ENCODE data around the gene LSG1.

Gene LSG1

DNA sequence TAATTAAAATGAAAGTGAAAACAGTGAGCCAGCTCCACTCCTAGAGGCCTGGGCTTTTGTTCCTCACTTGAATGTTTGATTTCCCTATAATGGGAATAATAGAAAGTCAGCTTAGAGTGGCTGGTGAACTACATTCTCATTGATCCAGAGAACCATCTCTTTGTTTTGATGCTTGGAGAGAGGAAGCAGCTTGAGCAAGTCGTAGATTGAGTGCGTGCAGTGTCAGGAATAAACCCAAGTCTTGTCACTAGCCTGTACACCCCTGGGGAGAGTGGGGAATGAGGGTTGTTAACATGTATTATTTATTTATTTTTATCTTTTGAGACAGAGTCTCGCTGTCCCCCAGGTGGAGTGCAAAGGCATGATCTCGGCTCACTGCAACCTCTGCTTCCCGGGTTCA lies 885 bp upstream of the LSG1 start:
- Histone ChIP-seq H3K27me3 (ENCODE audit: insufficient read depth, low read length) (peaks cover 32% of the 10 kb centered on the region), H3K9ac (ENCODE audit: low read depth, low read length) (peak overlapping the region; percentile 99; the same call in 1 of the 2 replicates), H3K27ac (ENCODE audit: low read length) (no peak overlapping the region), H3K9me3 (ENCODE audit: insufficient read depth, low read depth, low read length) (no peaks in the 10 kb centered on the region), H3K4me3 (ENCODE audit: low read length) (peak overlapping the region; percentile 88), H3K4me1 (ENCODE audit: insufficient read depth, low read length) (peaks cover 5% of the 10 kb centered on the region; the same call in 1 of the 2 replicates), H3K36me3 (ENCODE audit: insufficient read depth, low read depth, low read length) (peaks cover 22% of the 10 kb centered on the region)

DNA sequence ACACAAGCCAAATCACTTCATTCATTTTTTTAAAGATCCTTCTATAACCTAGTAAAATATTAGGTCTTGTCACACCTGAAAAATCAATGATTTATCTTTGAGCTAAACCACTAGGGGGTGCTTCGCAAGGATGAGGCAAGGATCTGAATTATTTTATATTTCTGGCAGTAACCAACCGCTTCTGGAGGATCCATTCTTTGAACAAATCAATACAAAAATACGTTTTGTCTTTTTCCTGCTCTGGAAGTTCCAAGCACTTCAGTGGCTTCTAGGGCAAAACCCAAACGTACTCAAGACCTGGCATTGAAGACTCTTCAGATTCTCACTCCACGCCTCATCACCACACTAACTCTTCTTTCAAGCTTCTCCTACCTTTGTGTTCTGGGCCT lies 486 bp downstream of the LSG1 start:
- H3K27me3 ChIP-seq (ENCODE audit: insufficient read depth, low read length): peaks cover 21% of the 10 kb centered on the region
- peaks cover 27% of the 10 kb centered on the region for H3K36me3 ChIP-seq (ENCODE audit: insufficient read depth, low read depth, low read length)
- H3K9ac ChIP-seq (ENCODE audit: low read depth, low read length): peak overlapping the region; percentile 99
- peak overlapping the region; percentile 88 for H3K4me3 ChIP-seq (ENCODE audit: low read length)
- H3K27ac ChIP-seq (ENCODE audit: low read length): peak overlapping the region; percentile 89
- no peaks in the 10 kb centered on the region for H3K9me3 ChIP-seq (ENCODE audit: insufficient read depth, low read depth, low read length)
- H3K4me1 ChIP-seq (ENCODE audit: insufficient read depth, low read length): peaks cover 5% of the 10 kb centered on the region; the same call in 1 of the 2 replicates

DNA sequence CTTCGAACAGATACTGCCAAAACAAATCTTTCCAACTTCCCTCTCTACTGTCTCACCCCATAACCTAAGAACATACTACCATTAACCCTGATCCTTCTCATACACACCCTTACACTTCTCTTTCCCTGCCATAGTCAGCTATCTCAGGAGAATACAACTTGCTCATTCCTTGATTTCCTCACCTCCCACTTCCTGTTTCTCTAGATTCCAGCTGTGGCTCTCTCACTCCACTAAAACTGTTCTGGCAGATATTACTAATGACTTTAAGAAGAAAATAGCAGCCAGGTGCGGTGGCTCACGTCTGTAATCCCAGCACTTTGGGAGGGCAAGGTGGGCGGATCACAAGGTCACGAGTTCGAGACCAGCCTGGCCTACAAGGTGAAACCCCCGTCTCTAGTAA lies 4.6 kb downstream of the LSG1 start:
- peaks cover 60% of the 10 kb centered on the region for H3K36me3 ChIP-seq (ENCODE audit: insufficient read depth, low read depth, low read length)
- no peak overlapping the region for H3K4me3 ChIP-seq (ENCODE audit: low read length)
- H3K9me3 ChIP-seq (ENCODE audit: insufficient read depth, low read depth, low read length): no peaks in the 10 kb centered on the region
- no peaks in the 10 kb centered on the region for H3K27me3 ChIP-seq (ENCODE audit: insufficient read depth, low read length)
- no peak overlapping the region for H3K9ac ChIP-seq (ENCODE audit: low read depth, low read length)
- no peak overlapping the region for H3K27ac ChIP-seq (ENCODE audit: low read length)
- H3K4me1 ChIP-seq (ENCODE audit: insufficient read depth, low read length): peaks cover 5% of the 10 kb centered on the region; the same call in 1 of the 2 replicates

DNA sequence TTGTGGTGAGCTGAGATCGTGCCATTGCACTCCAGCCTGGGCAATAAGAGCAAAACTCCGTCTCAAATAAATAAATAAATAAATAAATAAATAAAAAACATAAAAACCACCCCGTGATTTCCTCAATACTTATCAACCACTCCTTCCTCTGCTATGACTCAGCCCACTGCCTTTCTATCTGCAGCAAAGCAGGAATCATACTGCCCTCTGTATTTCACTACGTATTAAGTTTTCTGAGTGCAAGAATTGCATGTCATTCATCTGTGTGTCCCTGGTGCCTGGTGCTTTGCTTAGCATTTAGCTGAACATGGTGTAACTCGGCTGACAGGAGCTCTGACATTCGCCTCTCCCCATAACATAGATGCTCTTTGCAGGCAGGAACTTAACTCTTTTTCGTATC lies 7.1 kb downstream of the LSG1 start:
- no peak overlapping the region for H3K27ac ChIP-seq (ENCODE audit: low read length)
- peaks cover 81% of the 10 kb centered on the region for H3K36me3 ChIP-seq (ENCODE audit: insufficient read depth, low read depth, low read length)
- no peak overlapping the region for H3K4me3 ChIP-seq (ENCODE audit: low read length)
- H3K4me1 ChIP-seq (ENCODE audit: insufficient read depth, low read length): no peaks in the 10 kb centered on the region
- no peak overlapping the region for H3K9ac ChIP-seq (ENCODE audit: low read depth, low read length)
- H3K9me3 ChIP-seq (ENCODE audit: insufficient read depth, low read depth, low read length): no peaks in the 10 kb centered on the region
- no peaks in the 10 kb centered on the region for H3K27me3 ChIP-seq (ENCODE audit: insufficient read depth, low read length)

DNA sequence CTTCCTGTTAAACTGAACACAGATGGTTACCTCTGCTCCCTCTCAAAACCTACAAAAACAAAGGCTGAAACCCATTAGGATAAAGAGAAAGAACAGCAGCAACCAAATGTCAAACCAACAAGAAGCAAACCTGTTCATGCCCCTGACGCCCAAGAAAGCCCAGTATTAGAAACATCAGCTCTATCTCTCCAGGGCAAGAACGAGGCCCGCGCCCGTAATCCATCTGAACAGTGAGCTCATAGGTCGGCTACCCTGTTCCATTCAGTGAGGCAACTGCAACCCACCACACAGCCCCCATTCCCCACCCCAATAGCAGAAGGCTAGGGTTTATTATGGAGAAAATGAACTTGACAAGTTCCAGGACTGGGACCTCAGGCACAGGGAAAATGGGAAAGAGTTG lies 10.0 kb downstream of the LSG1 start:
- H3K27me3 ChIP-seq (ENCODE audit: insufficient read depth, low read length): no peaks in the 10 kb centered on the region
- H3K4me1 ChIP-seq (ENCODE audit: insufficient read depth, low read length): no peaks in the 10 kb centered on the region
- H3K36me3 ChIP-seq (ENCODE audit: insufficient read depth, low read depth, low read length): peaks cover 90% of the 10 kb centered on the region
- H3K9me3 ChIP-seq (ENCODE audit: insufficient read depth, low read depth, low read length): no peaks in the 10 kb centered on the region
- H3K4me3 ChIP-seq (ENCODE audit: low read length): no peak overlapping the region
- no peak overlapping the region for H3K27ac ChIP-seq (ENCODE audit: low read length)
- no peak overlapping the region for H3K9ac ChIP-seq (ENCODE audit: low read depth, low read length)

DNA sequence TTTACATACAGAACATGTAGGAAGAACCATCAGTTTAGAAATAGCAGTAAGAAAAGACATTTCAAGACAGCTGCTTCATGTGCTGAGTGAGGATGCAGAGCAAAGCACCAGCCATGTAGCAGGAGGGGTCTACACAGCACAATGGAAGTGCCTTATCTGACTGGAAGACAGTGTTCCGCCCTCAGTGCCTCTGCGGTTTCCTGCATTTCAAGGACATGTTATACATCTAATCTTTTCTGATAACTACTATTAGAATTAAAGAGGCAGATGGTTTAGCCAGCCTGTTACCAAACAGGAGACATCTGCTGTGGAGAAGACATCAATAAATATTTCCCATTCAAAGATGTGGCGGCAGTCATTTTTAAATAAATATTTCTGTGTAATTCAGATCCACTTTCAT lies 10.6 kb downstream of the LSG1 start:
- no peak overlapping the region for H3K27ac ChIP-seq (ENCODE audit: low read length)
- H3K27me3 ChIP-seq (ENCODE audit: insufficient read depth, low read length): no peaks in the 10 kb centered on the region
- no peaks in the 10 kb centered on the region for H3K4me1 ChIP-seq (ENCODE audit: insufficient read depth, low read length)
- no peak overlapping the region for H3K4me3 ChIP-seq (ENCODE audit: low read length)
- H3K36me3 ChIP-seq (ENCODE audit: insufficient read depth, low read depth, low read length): peaks cover 85% of the 10 kb centered on the region
- H3K9me3 ChIP-seq (ENCODE audit: insufficient read depth, low read depth, low read length): no peaks in the 10 kb centered on the region
- no peak overlapping the region for H3K9ac ChIP-seq (ENCODE audit: low read depth, low read length)

DNA sequence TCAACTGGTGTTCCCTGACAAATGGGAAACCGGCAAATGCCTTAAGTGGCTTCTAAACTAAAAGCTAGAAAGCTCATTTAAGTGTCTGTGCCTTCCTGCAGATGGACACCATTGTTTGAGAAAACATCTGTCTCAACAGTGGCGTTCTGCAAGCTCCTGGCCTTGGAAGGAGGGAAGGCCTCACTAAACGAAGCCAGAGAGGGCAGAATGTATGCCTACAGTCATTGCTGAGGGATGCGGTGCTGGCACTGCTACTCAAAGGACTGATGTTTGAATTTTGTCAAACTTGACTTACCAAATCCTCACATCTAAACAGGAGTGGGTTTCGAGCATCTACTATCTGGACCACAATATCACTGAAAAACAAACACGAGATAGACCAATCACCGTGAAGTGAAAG lies 12.2 kb downstream of the LSG1 start:
- H3K9me3 ChIP-seq (ENCODE audit: insufficient read depth, low read depth, low read length): no peaks in the 10 kb centered on the region
- no peaks in the 10 kb centered on the region for H3K27me3 ChIP-seq (ENCODE audit: insufficient read depth, low read length)
- no peaks in the 10 kb centered on the region for H3K4me1 ChIP-seq (ENCODE audit: insufficient read depth, low read length)
- H3K9ac ChIP-seq (ENCODE audit: low read depth, low read length): no peak overlapping the region
- H3K4me3 ChIP-seq (ENCODE audit: low read length): no peak overlapping the region
- H3K36me3 ChIP-seq (ENCODE audit: insufficient read depth, low read depth, low read length): peaks cover 76% of the 10 kb centered on the region
- no peak overlapping the region for H3K27ac ChIP-seq (ENCODE audit: low read length)

DNA sequence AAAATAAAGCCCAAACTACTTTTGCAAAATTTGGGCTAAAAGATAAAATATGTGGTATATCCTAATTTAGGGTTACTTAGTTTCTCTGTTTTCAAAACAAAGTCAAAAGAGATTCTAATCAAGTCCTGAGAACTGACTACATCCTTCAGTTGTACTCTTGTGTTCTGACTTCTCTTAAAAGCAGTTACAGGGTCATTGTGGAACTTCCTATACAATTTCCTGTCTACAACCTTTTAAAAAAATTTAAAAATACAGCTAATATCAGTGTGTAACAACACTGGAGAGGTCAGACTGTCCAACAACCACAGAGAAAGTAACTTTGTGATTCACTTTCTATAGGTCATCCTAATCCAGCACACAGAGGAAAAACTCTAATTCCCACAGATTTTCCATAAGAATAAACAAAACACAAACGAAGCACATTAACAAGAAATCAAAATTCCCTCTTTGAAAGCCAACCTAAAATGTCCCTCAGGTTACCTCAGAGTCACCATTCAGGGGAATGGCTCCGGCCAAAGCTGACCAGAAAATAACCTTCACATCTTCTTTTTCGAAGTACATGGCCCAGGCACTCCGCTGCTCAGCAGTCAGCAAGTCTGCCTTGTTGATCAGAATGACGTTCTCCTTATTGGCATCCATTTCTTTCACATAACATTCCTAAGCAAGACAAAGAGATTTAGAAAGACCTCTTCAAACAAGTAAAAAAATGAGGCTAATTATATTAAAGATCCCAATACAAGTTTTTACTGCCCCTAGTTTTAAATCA lies 13.3 kb downstream of the LSG1 start:
- Histone ChIP-seq H3K9me3 (ENCODE audit: insufficient read depth, low read depth, low read length) (no peaks in the 10 kb centered on the region), H3K27me3 (ENCODE audit: insufficient read depth, low read length) (no peaks in the 10 kb centered on the region), H3K9ac (ENCODE audit: low read depth, low read length) (no peak overlapping the region), H3K27ac (ENCODE audit: low read length) (no peak overlapping the region), H3K36me3 (ENCODE audit: insufficient read depth, low read depth, low read length) (peaks cover 75% of the 10 kb centered on the region), H3K4me1 (ENCODE audit: insufficient read depth, low read length) (no peaks in the 10 kb centered on the region), H3K4me3 (ENCODE audit: low read length) (no peak overlapping the region)

DNA sequence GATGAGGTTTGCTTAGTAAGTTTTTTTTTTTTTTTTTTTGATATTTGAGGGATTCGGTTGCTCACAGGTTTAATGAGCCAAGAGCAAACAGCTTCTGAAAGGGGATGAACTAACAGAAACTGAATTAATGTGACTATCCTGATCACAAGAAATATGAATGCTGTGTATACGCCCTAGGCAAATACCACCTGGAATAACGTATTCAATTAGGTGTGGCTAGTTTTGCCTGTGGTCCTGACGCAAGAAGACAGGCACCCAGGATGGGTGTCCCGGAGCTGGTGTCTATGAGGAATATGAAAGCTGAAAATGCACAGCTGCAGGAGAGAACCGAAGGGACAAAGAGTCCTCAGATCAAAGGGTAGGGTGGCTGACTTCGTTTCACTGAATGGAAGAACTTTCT lies 14.6 kb downstream of the LSG1 start:
- H3K36me3 ChIP-seq (ENCODE audit: insufficient read depth, low read depth, low read length): peaks cover 77% of the 10 kb centered on the region
- no peak overlapping the region for H3K27ac ChIP-seq (ENCODE audit: low read length)
- no peak overlapping the region for H3K9ac ChIP-seq (ENCODE audit: low read depth, low read length)

DNA sequence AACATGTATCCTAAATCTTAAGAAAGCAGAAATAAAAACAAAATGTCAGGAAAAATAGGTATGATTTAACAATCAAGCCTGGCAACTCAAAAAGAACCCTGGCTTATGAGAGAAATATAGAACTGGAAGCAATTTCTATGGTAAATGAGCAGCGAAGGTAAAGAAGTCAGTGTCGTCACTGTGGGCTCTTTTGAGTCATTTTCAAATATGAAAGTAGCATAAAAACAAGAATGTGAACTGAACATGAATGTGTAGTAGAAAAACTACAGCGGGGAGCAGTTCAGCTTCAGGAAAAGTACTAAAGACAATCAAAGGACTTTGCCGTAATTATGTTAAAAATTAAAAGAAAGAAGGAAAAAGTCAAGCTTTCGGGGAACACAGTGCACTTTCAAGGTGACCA lies 17.5 kb downstream of the LSG1 start:
- H3K36me3 ChIP-seq (ENCODE audit: insufficient read depth, low read depth, low read length): peaks cover 79% of the 10 kb centered on the region
- no peak overlapping the region for H3K27ac ChIP-seq (ENCODE audit: low read length)
- H3K4me3 ChIP-seq (ENCODE audit: low read length): no peak overlapping the region
- 0 out of 2 replicates have a peak, but pooled peaks cover 3% of the 10 kb centered on the region for H3K4me1 ChIP-seq (ENCODE audit: insufficient read depth, low read length)
- no peaks in the 10 kb centered on the region for H3K27me3 ChIP-seq (ENCODE audit: insufficient read depth, low read length)
- H3K9me3 ChIP-seq (ENCODE audit: insufficient read depth, low read depth, low read length): no peaks in the 10 kb centered on the region
- H3K9ac ChIP-seq (ENCODE audit: low read depth, low read length): no peak overlapping the region

More for the DNA sequence above, 14.6 kb downstream of the LSG1 start:
- Histone ChIP-seq H3K9me3 (ENCODE audit: insufficient read depth, low read depth, low read length) (no peaks in the 10 kb centered on the region), H3K27me3 (ENCODE audit: insufficient read depth, low read length) (no peaks in the 10 kb centered on the region), H3K4me3 (ENCODE audit: low read length) (no peak overlapping the region), H3K4me1 (ENCODE audit: insufficient read depth, low read length) (0 out of 2 replicates have a peak, but pooled peaks cover 3% of the 10 kb centered on the region)

DNA sequence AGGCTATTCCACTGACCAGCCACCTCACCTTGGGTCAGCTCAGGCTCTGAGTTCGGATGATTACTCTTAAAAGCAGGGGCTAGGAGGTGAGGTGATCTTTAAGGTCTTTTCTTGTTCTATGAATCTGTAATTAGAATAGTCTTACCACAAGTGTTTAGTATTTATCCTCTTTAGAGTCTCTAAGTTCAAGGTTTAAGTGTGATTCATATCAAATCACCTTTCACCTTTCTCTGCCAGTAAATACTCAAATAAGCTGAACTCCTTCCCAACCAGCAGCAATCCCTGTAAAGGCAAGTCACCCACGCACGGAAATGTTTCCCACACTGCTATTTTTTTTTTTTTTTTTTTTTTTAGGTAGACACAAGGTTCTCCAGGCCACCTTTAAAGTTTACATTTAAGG lies 24.2 kb downstream of the LSG1 start:
- peaks cover 95% of the 10 kb centered on the region for H3K36me3 ChIP-seq (ENCODE audit: insufficient read depth, low read depth, low read length)
- H3K9ac ChIP-seq (ENCODE audit: low read depth, low read length): no peak overlapping the region
- no peak overlapping the region for H3K27ac ChIP-seq (ENCODE audit: low read length)
- H3K4me1 ChIP-seq (ENCODE audit: insufficient read depth, low read length): no peaks in the 10 kb centered on the region
- H3K9me3 ChIP-seq (ENCODE audit: insufficient read depth, low read depth, low read length): no peaks in the 10 kb centered on the region
- H3K4me3 ChIP-seq (ENCODE audit: low read length): no peak overlapping the region
- H3K27me3 ChIP-seq (ENCODE audit: insufficient read depth, low read length): no peaks in the 10 kb centered on the region

DNA sequence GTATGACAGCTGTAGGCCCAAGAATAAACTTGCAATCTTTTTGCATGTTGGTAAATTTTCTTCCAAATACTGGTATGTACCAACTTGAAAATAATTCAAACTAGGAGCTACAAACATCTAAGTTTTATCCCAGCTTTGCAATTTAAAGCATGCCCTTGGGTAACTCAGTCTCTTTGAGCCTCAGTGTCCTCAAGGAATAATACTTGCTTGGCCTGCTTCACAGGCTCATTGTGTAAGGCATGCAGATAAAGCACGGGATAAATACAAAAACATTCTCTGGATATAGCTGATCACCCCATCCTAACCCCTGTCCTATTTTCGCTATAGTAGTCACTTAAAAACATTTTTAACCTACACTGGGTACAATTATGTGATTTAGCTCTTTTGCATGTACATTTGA lies 29.2 kb downstream of the LSG1 start:
- H3K27ac ChIP-seq (ENCODE audit: low read length): no peak overlapping the region
- H3K4me1 ChIP-seq (ENCODE audit: insufficient read depth, low read length): no peaks in the 10 kb centered on the region
- H3K9ac ChIP-seq (ENCODE audit: low read depth, low read length): no peak overlapping the region
- no peak overlapping the region for H3K4me3 ChIP-seq (ENCODE audit: low read length)
- H3K9me3 ChIP-seq (ENCODE audit: insufficient read depth, low read depth, low read length): no peaks in the 10 kb centered on the region
- peaks cover 79% of the 10 kb centered on the region for H3K36me3 ChIP-seq (ENCODE audit: insufficient read depth, low read depth, low read length)
- H3K27me3 ChIP-seq (ENCODE audit: insufficient read depth, low read length): no peaks in the 10 kb centered on the region
